ENCODE data around the gene COTL1.

COTL1 gene

GRCh38 chr16:84617041-84617790 lies 662 bp downstream of the COTL1 start:
- H3K4me3 Mint-ChIP-seq: peak overlapping the region; percentile 97
- peak overlapping the region; percentile 88 for H3K27ac Mint-ChIP-seq (ENCODE audit: low read depth)
- peaks cover 60% of the 10 kb centered on the region for H3K4me1 Mint-ChIP-seq
- H3K27me3 Mint-ChIP-seq: no peaks in the 10 kb centered on the region
- no peaks in the 10 kb centered on the region for H3K9me3 Mint-ChIP-seq
- DNase-seq (ENCODE audit: low spot score in 2 of 2): no peak
- peaks cover 34% of the 10 kb centered on the region for H3K36me3 Mint-ChIP-seq (ENCODE audit: insufficient read depth)
- ATAC-seq (replicated peaks; ENCODE audit: extremely low read depth, poor library complexity, severe bottlenecking): peak; percentile 53

GRCh38 chr16:84616515-84616914 lies 1.4 kb downstream of the COTL1 start:
- Mint-ChIP-seq H3K4me1 (peaks cover 67% of the 10 kb centered on the region), H3K27ac (ENCODE audit: low read depth) (peak overlapping the region; percentile 88), H3K27me3 (no peaks in the 10 kb centered on the region), H3K36me3 (ENCODE audit: insufficient read depth) (peaks cover 34% of the 10 kb centered on the region), H3K9me3 (no peaks in the 10 kb centered on the region), H3K4me3 (peak overlapping the region; percentile 97)
- DNase-seq (ENCODE audit: low spot score in 2 of 2) (no peak), ATAC-seq (replicated peaks; ENCODE audit: extremely low read depth, poor library complexity, severe bottlenecking) (no peak)

GRCh38 chr16:84614968-84615813 lies 2.7 kb downstream of the COTL1 start:
- peak overlapping the region; percentile 88 for H3K27ac Mint-ChIP-seq (ENCODE audit: low read depth)
- DNase-seq (ENCODE audit: low spot score in 2 of 2) (no peak), ATAC-seq (replicated peaks; ENCODE audit: extremely low read depth, poor library complexity, severe bottlenecking) (no peak)
- no peaks in the 10 kb centered on the region for H3K27me3 Mint-ChIP-seq
- H3K4me3 Mint-ChIP-seq: peak overlapping the region; percentile 97
- H3K36me3 Mint-ChIP-seq (ENCODE audit: insufficient read depth): peaks cover 39% of the 10 kb centered on the region
- peaks cover 80% of the 10 kb centered on the region for H3K4me1 Mint-ChIP-seq
- H3K9me3 Mint-ChIP-seq: no peaks in the 10 kb centered on the region

GRCh38 chr16:84614623-84614967 lies 3.3 kb downstream of the COTL1 start:
- ATAC-seq (replicated peaks; ENCODE audit: extremely low read depth, poor library complexity, severe bottlenecking): no peak
- DNase-seq (ENCODE audit: low spot score in 2 of 2): no peak
- Mint-ChIP-seq H3K9me3 (no peaks in the 10 kb centered on the region), H3K27me3 (no peaks in the 10 kb centered on the region), H3K36me3 (ENCODE audit: insufficient read depth) (peaks cover 39% of the 10 kb centered on the region), H3K27ac (ENCODE audit: low read depth) (peak overlapping the region; percentile 50), H3K4me3 (peak overlapping the region; percentile 97), H3K4me1 (peaks cover 86% of the 10 kb centered on the region)

- Mint-ChIP-seq H3K9me3 (no peaks in the 10 kb centered on the region), H3K27ac (ENCODE audit: low read depth) (peak overlapping the region; percentile 50), H3K27me3 (no peaks in the 10 kb centered on the region), H3K4me1 (peaks cover 87% of the 10 kb centered on the region), H3K4me3 (peak overlapping the region; percentile 97), H3K36me3 (ENCODE audit: insufficient read depth) (peaks cover 39% of the 10 kb centered on the region)
- ATAC-seq (replicated peaks; ENCODE audit: extremely low read depth, poor library complexity, severe bottlenecking): no peak
- DNase-seq (ENCODE audit: low spot score in 2 of 2): no peak
Measured at GRCh38 chr16:84614073-84614459, 3.8 kb downstream of the COTL1 start.

GRCh38 chr16:84613408-84614072 lies 4.3 kb downstream of the COTL1 start:
- Mint-ChIP-seq H3K9me3 (no peaks in the 10 kb centered on the region), H3K27me3 (no peaks in the 10 kb centered on the region), H3K4me1 (peaks cover 85% of the 10 kb centered on the region), H3K36me3 (ENCODE audit: insufficient read depth) (peaks cover 39% of the 10 kb centered on the region), H3K4me3 (peak overlapping the region; percentile 97), H3K27ac (ENCODE audit: low read depth) (peak overlapping the region; percentile 50)
- DNase-seq (ENCODE audit: low spot score in 2 of 2) (no peak), ATAC-seq (replicated peaks; ENCODE audit: extremely low read depth, poor library complexity, severe bottlenecking) (no peak)

- Mint-ChIP-seq H3K9me3 (no peaks in the 10 kb centered on the region), H3K4me3 (peak overlapping the region; percentile 97), H3K36me3 (ENCODE audit: insufficient read depth) (peaks cover 41% of the 10 kb centered on the region), H3K4me1 (peaks cover 88% of the 10 kb centered on the region), H3K27me3 (no peaks in the 10 kb centered on the region), H3K27ac (ENCODE audit: low read depth) (peak overlapping the region; percentile 50)
- no peak for ATAC-seq (replicated peaks; ENCODE audit: extremely low read depth, poor library complexity, severe bottlenecking)
- DNase-seq (ENCODE audit: low spot score in 2 of 2): no peak
Measured at GRCh38 chr16:84612686-84613085, 5.2 kb downstream of the COTL1 start.

- H3K27ac Mint-ChIP-seq (ENCODE audit: low read depth): peak overlapping the region; percentile 88
- H3K4me3 Mint-ChIP-seq: peak overlapping the region; percentile 97
- H3K9me3 Mint-ChIP-seq: no peaks in the 10 kb centered on the region
- DNase-seq (ENCODE audit: low spot score in 2 of 2): no peak
- peaks cover 34% of the 10 kb centered on the region for H3K36me3 Mint-ChIP-seq (ENCODE audit: insufficient read depth)
- no peaks in the 10 kb centered on the region for H3K27me3 Mint-ChIP-seq
- peaks cover 90% of the 10 kb centered on the region for H3K4me1 Mint-ChIP-seq
- no peak for ATAC-seq (replicated peaks; ENCODE audit: extremely low read depth, poor library complexity, severe bottlenecking)
Measured at GRCh38 chr16:84611041-84611440, 6.8 kb downstream of the COTL1 start.

- H3K27me3 Mint-ChIP-seq: no peaks in the 10 kb centered on the region
- H3K4me3 Mint-ChIP-seq: peak overlapping the region; percentile 97
- H3K9me3 Mint-ChIP-seq: no peaks in the 10 kb centered on the region
- H3K4me1 Mint-ChIP-seq: peaks cover 89% of the 10 kb centered on the region
- H3K27ac Mint-ChIP-seq (ENCODE audit: low read depth): peak overlapping the region; percentile 88
- DNase-seq (ENCODE audit: low spot score in 2 of 2) (no peak), ATAC-seq (replicated peaks; ENCODE audit: extremely low read depth, poor library complexity, severe bottlenecking) (no peak)
- H3K36me3 Mint-ChIP-seq (ENCODE audit: insufficient read depth): peaks cover 27% of the 10 kb centered on the region
Measured at GRCh38 chr16:84610376-84610775, 7.5 kb downstream of the COTL1 start.

GRCh38 chr16:84609563-84610177 lies 8.2 kb downstream of the COTL1 start:
- peak overlapping the region; percentile 97 for H3K4me3 Mint-ChIP-seq
- ATAC-seq (replicated peaks; ENCODE audit: extremely low read depth, poor library complexity, severe bottlenecking) (no peak), DNase-seq (ENCODE audit: low spot score in 2 of 2) (no peak)
- peaks cover 20% of the 10 kb centered on the region for H3K36me3 Mint-ChIP-seq (ENCODE audit: insufficient read depth)
- H3K27ac Mint-ChIP-seq (ENCODE audit: low read depth): peak overlapping the region; percentile 88
- H3K27me3 Mint-ChIP-seq: no peaks in the 10 kb centered on the region
- H3K4me1 Mint-ChIP-seq: peaks cover 87% of the 10 kb centered on the region
- no peaks in the 10 kb centered on the region for H3K9me3 Mint-ChIP-seq

GRCh38 chr16:84608282-84608681 lies 9.6 kb downstream of the COTL1 start:
- Mint-ChIP-seq H3K36me3 (ENCODE audit: insufficient read depth) (peaks cover 13% of the 10 kb centered on the region), H3K27ac (ENCODE audit: low read depth) (peak overlapping the region; percentile 90), H3K4me3 (peak overlapping the region; percentile 75), H3K9me3 (no peaks in the 10 kb centered on the region), H3K4me1 (peaks cover 85% of the 10 kb centered on the region), H3K27me3 (no peaks in the 10 kb centered on the region)
- DNase-seq (ENCODE audit: low spot score in 2 of 2) (peak in 1 of 2 donors; percentile 45), ATAC-seq (replicated peaks; ENCODE audit: extremely low read depth, poor library complexity, severe bottlenecking) (peak; percentile 60)

GRCh38 chr16:84607694-84608093 lies 10.2 kb downstream of the COTL1 start:
- Mint-ChIP-seq H3K27me3 (no peaks in the 10 kb centered on the region), H3K4me1 (peaks cover 87% of the 10 kb centered on the region), H3K4me3 (peak overlapping the region; percentile 75), H3K9me3 (no peaks in the 10 kb centered on the region), H3K36me3 (ENCODE audit: insufficient read depth) (peaks cover 13% of the 10 kb centered on the region), H3K27ac (ENCODE audit: low read depth) (peak overlapping the region; percentile 90)
- peak; percentile 58 for ATAC-seq (replicated peaks; ENCODE audit: extremely low read depth, poor library complexity, severe bottlenecking)
- peak in 1 of 2 donors; percentile 38 for DNase-seq (ENCODE audit: low spot score in 2 of 2)

Data from central memory CD8-positive, alpha-beta T cell (primary cell).